ENCODE data around the gene C2CD4C.
"Not testable (repeated sequence)": the region's sequence is repeated elsewhere in the genome, so short reads cannot be mapped to it uniquely, and the experiment has no call there.

C2CD4C gene

GRCh38 chr19:397941-398706, 10.8 kb downstream of the C2CD4C start:
- DNase-seq: no peak

GRCh38 chr19:397321-397720, 11.6 kb downstream of the C2CD4C start:
- DNase-seq: no peak

GRCh38 chr19:395467-395866, 13.5 kb downstream of the C2CD4C start:
- DNase-seq: no peak

- DNase-seq: not testable (repeated sequence)
Measured at GRCh38 chr19:394857-395256, 14.1 kb downstream of the C2CD4C start.

DNA sequence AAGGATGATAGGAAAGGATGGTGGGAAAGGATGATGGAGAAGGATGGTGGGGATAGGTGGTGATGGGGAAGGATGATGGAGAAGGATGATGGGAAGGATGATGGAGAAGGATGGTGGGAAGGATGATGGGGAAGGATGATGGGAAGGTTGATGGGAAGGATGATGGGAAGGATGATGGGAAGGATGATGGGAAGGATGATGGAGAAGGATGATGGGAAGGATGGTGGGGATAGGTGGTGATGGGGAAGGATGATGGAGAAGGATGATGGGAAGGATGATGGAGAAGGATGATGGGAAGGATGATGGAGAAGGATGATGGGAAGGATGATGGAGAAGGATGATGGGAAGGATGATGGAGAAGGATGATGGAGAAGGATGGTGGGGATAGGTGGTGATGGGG, 15.4 kb downstream of the C2CD4C start:
- not testable (repeated sequence) for DNase-seq

- DNase-seq: no peak
Measured at GRCh38 chr19:392375-392970, 16.5 kb downstream of the C2CD4C start.

DNA sequence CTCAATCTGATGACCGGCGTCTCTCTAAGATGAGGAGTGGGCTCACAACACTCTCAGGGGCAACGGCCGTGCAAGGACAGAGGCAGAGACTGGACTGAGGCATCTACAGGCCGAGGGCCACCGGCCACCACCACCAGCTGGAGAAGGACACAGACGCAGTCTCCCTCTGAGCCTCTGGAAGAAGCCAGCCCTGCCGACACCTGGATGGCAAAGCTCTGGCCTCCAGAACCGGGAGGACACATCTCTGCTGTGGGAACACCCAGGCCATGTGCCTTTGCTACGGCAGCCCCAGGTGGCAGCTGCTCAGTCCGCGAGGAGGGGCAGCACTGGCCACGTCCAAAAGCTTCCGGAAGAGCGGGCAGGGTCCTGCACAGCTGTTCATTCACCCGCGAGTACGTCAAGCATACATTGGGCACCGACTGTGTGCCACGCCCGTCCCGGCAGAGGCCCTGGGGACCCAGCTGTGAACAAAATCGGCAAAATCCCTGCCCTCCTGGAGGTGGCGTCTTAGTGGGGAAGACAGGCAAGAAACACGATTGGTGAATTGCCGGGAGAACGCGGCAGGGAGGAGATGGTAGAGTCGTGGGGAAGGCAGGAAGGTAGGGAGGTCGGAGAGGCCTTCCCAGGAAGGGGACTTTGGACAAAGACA, 17.1 kb downstream of the C2CD4C start:
- DNase-seq: no peak

GRCh38 chr19:391207-391557, 17.8 kb downstream of the C2CD4C start:
- no peak for DNase-seq

- DNase-seq: no peak
Measured at GRCh38 chr19:390386-391206, 18.4 kb downstream of the C2CD4C start.

DNA sequence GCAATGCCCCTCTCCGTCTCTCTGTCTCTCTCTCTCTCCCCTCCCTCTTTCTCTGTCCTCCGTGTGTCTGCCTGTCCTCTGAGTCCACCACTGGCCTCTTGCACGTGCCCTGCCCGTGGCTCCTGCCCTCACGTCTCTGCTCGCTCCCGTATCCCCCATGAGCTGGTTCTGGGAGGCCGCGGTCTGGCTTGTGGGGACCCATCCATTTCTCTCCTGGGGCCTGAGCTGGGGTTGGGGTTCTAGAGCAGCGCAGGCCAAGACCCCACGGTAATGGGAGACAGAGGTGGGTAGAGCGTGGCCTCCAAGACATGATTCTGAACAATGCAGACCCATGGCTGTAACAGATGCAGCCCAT, 19.0 kb downstream of the C2CD4C start:
- DNase-seq: no peak

- no peak for DNase-seq
Measured at GRCh38 chr19:389255-389934, 19.6 kb downstream of the C2CD4C start.

DNA sequence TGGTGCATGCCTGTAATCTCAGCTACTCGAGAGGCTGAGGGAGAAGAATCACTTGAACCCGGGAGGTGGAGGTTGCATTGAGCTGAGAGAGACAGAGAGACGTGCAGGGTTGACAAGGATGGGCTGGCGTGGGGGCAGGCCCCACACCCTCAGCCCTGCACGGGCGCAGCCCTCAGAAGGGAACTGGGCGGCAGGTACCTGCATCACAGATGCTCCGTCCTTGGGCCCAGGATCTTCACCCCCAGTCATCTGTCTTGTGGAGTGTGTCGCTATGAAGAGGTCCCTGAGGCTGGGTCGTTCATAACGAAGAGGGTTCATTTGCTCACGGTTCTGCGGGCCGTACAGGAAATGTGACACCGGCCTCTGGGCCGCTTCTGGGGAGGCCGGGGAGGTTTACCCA, 20.3 kb downstream of the C2CD4C start:
- DNase-seq: no peak

DNA sequence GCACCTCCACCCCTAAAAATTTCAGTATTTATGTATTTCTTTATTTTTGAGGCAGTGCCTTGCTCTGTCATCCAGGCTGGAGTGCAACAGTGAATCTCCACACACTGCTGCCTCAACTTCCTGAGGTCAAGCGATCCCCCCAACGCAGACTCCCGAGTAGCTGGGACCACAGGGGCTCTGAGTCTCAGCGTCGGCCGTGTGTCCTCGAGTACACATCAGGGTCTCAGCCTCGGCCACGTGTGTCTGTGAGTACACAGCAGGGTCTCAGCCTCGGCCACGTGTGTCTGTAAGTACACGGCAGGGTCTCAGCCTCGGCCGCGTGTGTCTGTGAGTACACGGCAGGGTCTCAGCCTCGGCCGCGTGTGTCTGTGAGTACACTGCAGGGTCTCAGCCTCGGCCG, 21.2 kb downstream of the C2CD4C start:
- no peak for DNase-seq

DNA sequence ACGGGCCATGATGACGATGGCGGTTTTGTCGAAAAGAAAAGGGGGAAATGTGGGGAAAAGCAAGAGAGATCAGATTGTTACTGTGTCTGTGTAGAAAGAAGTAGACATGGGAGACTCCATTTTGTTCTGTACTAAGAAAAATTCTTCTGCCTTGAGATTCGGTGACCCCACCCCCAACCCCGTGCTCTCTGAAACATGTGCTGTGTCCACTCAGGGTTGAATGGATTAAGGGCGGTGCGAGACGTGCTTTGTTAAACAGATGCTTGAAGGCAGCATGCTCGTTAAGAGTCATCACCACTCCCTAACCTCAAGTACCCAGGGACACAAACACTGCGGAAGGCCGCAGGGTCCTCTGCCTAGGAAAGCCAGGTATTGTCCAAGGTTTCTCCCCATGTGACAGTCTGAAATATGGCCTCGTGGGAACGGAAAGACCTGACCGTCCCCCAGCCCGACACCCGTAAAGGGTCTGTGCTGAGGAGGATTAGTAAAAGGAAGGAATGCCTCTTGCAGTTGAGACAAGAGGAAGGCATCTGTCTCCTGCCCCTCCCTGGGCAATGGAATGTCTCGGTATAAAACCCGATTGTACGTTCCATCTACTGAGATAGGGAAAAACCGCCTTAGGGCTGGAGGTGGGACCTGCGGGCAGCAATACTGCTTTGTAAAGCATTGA, 22.2 kb downstream of the C2CD4C start:
- DNase-seq: not testable (repeated sequence)

GRCh38 chr19:386189-386588, 22.8 kb downstream of the C2CD4C start:
- DNase-seq: not testable (repeated sequence)

DNA sequence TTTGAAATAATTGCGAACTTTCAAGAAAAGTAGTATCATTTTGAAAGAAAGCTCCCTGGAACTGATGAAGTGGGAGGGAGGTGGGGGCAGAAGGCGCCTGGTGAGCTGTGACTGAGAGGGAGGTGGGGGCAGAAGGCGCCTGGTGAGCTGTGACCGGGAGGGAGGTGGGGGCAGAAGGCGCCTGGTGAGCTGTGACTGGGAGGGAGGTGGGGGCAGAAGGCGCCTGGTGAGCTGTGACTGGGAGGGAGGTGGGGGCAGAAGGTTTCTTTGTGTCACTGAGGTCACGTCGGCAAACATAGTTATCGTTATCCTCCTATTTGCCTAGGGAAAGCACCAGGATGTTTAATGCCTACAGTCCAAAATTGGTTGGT, 24.2 kb downstream of the C2CD4C start:
- no peak for DNase-seq

- no peak for DNase-seq
Measured at GRCh38 chr19:383922-384798, 24.8 kb downstream of the C2CD4C start.

DNA sequence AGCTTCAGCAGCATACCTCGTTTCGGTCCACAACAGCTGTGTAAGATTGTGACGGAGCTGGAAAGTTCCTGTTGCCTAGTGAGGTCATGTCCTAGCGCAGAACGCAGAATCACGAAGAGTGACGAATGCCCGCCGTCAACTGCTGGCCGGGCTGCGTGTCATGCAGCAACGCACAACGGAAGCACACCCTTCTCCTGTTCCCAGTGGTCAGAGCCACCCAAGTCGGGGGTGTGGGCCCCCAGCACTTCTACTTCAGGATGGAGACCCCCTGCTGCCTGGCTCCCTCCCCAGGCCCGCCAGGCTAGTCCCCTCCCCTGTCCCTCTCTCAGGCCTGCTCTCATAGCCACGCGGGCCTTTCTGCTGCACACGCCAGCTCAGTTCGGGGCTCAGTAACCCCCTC, 25.9 kb downstream of the C2CD4C start:
- no peak for DNase-seq

DNA sequence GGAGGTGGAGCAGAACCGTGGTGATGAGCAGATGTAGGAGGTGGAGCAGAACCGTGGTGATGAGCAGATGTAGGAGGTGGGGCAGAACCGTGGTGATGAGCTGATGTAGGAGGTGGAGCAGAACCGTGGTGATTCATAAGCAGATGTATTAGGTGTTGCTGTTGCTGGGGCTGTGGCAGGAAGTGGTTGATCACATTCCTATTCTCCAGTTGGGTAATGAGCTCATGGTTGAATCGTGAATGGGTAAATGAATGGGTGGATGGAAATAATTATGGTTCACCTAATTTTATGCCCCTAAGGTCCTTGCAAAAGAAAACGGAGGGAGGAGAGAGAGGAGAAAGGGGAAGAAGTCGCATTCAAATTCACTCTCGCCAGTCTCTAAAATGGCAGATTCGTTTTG, 26.4 kb downstream of the C2CD4C start:
- DNase-seq: peak in 1 of 2 experiments; percentile 27

GRCh38 chr19:381901-382300, 27.0 kb downstream of the C2CD4C start:
- not testable (repeated sequence) for DNase-seq

DNA sequence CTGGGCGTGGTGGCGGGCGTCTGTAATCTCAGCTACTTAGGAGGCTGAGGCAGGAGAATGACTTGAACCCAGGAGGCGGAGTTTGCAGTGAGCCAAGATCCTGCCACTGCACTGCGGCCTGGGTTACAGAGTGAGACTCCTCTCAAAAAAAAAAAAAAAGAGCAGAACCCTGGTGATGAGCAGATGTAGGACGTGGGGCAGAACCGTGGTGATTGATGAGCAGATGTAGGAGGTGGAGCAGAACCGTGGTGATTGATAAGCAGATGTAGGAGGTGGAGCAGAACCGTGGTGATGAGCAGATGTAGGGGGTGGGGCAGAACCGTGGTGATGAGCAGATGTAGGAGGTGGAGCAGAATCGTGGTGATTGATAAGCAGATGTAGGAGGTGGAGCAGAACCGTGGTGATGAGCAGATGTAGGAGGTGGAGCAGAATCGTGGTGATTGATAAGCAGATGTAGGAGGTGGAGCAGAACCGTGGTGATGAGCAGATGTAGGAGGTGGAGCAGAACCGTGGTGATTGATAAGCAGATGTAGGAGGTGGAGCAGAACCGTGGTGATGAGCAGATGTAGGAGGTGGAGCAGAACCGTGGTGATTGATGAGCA, 28.2 kb downstream of the C2CD4C start:
- DNase-seq: not testable (repeated sequence)

All from SW 1271 (cell line).